ENCODE measurements around the gene CCDC149.
A peak's percentile ranks its signal among the peaks of the same experiment; 100 is the strongest.

DNA sequence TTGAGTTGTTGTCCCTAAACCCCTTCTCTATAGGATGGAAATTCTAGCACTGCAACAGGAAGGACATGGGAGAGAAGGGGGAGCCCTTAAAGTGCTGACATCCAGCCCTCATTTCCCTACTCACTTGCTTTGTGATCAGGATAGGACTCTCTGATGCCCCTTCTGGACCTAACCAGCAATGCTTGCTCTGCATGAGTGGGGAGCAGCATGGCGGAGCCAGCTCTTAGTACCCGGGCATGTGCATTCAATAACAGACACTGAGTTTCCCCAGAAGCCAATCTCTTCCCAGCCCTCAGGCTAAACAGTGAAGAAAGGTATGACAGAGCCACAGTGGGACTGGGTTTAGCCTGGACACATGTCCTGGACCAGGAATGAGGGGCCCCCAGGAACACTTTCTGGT, 103.5 kb downstream of the CCDC149 start:
- no peak for TF ChIP-seq POLR2A (IDR thresholded peaks at IDR 0.05)
- TF ChIP-seq, protein P1, sequence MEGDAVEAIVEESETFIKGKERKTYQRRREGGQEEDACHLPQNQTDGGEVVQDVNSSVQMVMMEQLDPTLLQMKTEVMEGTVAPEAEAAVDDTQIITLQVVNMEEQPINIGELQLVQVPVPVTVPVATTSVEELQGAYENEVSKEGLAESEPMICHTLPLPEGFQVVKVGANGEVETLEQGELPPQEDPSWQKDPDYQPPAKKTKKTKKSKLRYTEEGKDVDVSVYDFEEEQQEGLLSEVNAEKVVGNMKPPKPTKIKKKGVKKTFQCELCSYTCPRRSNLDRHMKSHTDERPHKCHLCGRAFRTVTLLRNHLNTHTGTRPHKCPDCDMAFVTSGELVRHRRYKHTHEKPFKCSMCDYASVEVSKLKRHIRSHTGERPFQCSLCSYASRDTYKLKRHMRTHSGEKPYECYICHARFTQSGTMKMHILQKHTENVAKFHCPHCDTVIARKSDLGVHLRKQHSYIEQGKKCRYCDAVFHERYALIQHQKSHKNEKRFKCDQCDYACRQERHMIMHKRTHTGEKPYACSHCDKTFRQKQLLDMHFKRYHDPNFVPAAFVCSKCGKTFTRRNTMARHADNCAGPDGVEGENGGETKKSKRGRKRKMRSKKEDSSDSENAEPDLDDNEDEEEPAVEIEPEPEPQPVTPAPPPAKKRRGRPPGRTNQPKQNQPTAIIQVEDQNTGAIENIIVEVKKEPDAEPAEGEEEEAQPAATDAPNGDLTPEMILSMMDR (IDR thresholded peaks at IDR 0.05), result peak in 2 of 12 donors; percentile 8 to 14

Data from heart left ventricle (tissue), 13 donors.